SK-N-DZ (cell line): ENCODE data around the gene MACF1.
"Not testable (repeated sequence)": the region's sequence is repeated elsewhere in the genome, so short reads cannot be mapped to it uniquely, and the experiment has no call there.

Experiments used
- DNase-seq: peaks from one replicate; pipeline ENCODE4 v3.0.0-alpha.2; 2015; ENCODE audit warnings: low spot score

MACF1 gene

DNA sequence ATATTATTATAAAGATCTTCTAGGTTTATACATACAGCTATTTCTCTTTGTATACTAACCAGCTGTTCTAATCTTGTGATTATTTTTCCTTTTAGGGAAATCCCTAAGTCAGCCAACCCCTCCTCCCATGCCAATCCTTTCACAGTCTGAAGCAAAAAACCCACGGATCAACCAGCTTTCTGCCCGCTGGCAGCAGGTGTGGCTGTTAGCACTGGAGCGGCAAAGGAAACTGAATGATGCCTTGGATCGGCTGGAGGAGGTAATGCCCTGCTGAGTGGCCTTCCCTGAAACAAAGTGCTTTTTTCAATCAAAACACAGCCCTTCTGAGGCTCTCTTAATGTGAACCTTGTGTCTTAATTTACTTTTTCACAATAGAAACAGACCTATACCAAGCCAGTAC lies 254.5 kb downstream of the MACF1 start:
- no peak for DNase-seq

DNA sequence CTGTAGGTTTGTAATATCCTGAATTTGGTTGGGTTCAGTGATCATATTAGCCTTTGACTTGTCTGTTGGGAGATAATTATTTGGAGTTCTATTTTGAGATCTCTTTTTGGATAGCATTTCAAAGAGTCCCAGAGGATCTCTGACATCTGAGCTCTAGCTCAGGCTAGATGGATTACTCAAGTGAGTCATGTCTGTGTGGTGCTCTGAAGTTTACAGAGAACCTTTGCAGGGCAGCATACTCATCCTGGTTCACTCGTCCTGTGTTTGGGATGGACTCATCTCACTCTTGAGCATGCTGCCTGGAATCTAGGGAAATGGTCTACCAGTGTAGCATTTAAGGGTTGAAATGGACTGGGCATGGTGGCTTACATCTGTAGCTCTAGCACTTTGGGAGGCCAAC lies 257.6 kb downstream of the MACF1 start:
- no peak for DNase-seq

DNA sequence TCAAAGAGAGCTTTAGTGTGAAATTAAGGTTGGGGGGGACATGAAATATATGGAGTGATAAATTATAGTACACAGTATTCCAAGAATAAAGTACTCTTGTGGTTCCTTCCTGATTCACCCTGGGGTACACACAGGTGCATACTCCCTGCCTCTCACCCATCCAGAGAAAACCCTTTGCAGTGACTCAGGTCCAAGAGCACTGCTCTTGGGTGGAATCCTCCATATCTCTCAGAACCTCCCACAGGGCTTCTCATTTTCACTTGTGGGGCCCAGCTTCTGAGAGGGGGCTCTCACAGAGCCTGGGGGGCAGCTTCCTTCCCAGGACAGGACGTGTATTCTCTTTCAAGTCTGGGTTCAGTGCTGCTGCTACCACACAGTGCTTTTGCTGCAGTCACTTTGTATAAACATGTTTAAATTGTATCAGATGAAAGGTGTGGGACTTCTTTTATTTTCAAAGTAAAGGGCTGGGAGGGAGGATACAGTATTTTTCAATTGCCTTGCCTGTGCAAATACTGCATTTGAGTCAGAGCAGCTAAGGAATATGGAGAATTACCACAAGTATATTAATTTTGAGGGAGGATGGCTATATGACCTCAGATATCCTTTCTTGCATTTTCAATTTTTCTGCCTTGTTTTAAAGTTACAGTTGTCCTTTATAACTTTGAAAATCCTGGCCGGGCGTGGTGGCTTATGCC lies 262.1 kb downstream of the MACF1 start:
- DNase-seq: no peak

DNA sequence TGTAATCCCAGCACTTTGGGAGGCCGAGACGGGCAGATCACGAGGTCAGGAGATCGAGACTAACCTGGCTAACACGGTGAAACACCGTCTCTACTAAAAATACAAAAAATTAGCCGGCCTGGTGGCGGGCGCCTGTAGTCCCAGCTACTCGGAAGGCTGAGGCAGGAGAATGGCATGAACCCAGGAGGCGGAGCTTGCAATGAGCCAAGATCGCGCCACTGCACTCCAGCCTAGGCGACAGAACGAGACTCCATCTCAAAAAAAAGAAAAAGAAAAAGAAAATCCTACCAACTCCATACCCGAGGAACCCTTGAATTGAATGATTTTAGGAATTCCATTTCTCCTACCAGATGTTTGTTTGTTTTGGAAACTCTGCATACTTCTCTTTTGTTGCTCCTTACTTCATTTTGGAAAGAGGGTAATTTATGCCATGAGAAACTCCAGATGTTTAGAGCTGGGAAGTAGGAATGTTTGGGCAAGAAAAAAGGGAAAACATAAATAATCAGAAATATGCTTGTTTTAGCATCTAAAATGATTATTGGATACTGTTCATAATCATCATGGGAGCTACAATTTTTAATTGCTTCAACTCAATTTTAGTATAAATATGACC lies 262.7 kb downstream of the MACF1 start:
- not testable (repeated sequence) for DNase-seq

DNA sequence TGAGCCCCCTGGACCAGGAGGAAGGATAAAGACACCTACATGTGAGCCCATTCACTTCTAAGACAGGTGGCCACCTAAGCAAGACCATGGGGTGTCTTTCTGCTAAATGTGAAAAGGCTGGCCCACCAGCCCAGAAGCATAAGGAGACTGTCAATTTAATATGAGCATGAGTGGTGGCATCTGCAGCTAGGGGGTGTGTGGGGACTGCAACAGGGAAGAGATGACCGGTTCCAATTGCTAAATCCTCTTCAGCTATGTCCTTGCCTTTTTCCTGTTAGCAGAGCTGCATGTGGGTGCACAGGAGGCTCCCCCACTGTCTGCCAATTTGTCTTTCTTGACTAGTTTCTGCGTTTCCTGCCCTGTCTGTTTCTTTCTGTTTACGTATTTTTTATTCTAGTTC lies 264.7 kb downstream of the MACF1 start:
- DNase-seq: no peak

DNA sequence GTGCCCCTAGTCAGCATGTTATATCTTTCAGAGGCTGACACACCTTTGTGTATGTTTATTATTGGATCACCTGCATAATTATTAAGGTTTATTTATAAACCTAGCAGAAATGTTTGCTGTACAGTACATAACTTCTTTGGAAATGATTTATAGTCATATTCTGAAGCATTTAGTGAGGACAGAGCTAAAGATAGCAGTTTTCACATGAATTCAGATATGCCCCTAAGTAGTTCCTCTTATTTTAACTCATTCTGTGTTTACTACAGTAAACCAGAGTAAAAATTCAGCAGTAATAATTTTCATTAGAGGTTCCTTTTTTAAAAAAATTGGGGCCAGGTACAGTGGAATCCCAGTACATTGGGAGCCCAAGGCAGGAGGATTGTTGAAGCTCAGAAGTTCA lies 265.5 kb downstream of the MACF1 start:
- DNase-seq: no peak

DNA sequence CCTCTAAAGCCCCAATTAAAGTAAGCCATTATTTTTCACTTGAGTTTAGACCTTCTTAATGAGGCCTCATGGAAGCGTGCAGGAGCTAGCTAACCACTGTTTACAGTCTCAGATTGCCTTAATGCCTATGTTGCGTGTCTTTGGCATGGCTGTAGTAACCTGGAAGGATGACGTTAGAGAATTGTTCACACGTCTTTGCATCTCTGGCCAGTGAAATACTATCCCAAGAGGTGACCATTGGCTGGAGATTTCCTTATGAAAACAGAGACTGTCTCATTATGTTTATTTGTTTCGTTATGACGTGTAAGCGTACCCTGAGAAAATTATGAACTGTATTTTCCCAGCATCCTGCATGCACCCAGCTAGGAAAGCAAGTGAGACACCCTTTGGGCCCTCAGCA lies 268.3 kb downstream of the MACF1 start:
- DNase-seq: no peak

DNA sequence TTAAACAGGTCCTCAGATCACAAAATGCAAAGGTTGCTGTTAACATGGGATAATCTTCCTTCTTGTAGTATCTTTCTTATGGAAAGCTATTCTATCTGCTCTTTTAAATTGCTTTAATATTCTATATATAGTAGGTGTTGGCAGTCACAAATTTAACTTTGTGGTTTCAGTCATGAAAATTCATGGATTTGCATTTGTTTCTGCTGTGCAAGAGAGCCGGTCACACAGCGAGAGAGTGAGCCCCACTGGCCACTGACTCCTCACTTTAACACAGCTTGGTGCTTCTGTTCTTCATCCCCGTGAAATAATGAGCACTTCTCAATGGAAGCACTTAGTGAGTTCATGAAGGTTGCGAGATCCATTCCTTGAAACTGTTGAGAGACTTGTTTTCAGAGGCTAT lies 268.8 kb downstream of the MACF1 start:
- no peak for DNase-seq

DNA sequence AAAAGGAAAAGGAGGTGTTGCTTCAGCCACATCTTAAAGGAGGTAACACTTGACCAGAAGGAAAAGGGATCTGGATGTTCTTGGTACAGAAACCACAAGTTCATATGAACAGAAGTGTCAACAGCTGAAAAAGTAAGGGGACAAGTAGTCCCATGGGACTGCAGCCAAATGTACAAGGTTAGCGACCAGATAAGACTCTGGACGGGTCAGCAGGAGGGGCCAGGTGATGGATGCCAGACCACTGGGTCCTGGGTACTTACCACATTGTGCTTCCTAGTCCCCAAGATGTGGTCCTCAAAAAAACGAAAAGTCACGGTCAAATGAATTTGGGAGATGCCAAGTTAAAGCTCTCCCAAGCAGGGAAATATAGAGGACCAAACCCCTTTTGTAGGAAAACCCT lies 270.3 kb downstream of the MACF1 start:
- no peak for DNase-seq

DNA sequence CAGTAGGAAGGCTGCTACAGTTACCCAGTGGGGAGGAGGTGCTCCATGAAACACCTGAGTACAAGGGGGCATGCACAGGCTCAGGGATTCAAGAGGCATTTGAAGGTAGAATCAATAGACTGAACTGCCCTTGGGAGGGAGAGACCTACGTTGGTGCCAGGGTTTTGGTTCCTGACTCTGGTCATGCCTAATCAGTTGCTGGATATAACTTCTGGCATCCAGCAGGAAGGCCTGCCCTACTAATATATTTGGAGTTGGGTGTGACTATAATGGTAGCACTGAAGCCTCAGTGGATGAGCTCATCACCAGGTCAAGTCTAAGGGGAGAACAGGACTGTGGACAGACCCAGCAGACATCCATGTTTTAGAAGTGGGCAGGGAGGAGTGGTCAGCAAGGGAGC lies 271.1 kb downstream of the MACF1 start:
- DNase-seq: not testable (repeated sequence)

DNA sequence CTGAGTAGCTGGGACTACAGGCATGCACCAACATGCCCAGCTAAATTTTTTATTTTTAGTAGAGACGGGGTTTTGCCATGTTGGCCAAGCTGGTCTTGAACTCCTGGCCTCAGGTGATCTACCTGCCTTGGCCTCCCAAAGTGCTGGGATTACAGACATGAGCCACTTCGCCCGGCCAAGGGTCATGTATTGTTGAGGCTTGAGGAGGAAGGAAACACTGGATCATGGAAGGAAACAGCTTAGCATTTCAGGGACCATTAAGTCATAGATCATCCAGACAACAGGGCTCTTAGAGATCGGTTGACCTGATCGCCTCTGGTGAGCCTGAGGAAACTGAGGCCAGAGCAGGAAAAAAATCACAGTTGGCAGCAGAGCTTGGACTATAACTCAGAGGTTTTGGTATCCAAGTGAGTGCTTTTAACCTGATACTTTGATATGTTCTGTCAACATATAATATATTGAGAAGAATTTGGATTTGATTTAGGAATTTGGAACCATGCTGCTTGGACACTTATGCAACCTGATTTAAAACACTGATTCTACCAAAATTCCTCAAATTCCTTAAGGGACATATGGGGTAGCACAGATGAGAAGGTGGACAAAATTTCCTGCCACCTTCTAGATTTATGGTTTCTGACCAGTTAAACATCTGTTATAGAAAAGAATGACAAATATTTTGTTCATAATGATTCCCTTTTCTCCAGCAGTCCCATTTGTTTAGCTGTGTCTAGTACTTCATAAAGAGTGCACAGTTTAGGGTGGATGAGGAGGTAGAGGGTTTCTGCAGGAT lies 273.8 kb downstream of the MACF1 start:
- no peak for DNase-seq

DNA sequence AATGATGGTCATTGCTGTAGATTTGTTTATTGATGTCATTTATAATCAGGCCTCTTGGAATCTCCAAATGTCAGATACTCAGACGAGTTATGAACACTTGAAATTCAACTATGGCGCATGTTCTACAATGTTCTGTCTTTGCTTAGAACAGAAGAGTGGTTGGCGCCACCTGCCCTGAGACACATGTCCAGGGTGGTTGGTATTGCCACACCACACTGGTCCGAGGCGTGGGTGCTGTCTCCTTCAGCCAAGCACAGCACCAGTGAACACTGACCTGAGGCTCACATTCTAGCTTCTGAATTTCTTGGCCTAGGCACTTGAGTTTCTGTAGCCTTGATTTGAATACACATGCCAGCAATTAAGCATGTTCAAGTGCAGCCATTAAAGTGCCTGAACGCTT lies 276.8 kb downstream of the MACF1 start:
- DNase-seq: no peak

DNA sequence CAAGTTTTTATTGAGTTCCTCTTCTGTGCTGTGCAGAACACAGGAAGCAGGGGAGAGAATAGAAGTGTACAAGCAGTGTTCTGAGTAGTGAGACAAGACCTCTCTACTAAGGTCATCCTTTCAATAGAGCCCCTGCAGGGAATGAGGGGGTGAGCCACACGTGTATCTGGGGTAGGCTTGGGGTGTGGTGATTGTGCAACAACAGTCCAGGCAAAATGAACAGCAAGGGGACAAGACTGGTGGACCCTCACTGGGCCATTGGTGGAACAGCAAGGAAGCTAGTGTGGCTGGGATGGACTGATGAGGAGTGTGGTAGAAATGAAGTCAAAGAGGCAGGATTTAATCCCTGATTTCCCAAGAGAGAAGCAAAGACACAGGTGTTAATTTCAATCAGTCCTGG lies 278.8 kb downstream of the MACF1 start:
- no peak for DNase-seq

DNA sequence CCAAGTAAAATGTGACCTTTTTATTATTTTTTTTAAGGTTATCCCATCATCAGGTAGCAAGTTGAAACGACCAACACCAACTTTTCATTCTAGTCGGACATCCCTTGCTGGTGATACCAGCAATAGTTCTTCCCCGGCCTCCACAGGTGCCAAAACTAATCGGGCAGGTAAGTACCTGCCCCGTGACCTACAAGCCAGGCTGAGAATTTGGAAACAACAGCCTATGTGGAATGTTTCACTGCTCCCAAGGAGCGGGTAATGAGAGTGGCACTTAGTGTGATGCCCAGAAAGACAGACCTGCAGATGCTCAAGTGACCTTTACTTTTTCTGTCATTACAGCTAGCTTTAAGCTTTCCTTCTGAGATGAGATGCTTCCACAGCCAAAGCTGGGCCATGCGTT lies 280.1 kb downstream of the MACF1 start:
- DNase-seq: no peak

DNA sequence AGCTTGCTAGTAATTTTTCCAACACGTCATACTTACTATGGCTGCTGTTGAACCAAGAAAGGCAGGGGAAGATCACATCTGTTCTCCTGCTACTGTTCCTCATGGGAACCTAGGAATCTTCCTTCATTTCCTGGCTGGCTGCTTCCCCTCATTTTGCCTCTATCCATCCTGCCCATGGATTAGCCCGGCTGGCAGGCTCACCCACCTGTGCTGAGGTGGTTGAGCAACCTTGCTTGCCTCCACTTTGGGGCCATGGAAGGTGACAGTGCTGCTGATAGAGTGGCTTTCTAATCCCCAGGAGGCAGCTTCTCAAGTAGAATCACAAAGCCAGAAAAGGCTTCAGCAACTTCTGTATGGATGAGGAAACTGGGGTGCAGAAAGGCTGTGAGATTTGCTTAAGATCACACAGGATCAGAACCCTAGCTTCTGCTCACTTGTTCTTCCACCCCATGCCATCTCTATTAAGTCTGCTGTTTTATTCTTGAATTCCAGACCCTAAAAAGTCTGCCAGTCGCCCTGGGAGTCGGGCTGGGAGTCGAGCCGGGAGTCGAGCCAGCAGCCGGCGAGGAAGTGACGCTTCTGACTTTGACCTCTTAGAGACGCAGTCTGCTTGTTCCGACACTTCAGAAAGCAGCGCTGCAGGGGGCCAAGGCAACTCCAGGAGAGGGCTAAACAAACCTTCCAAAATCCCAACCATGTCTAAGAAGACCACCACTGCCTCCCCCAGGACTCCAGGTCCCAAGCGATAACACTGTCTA lies 280.7 kb downstream of the MACF1 start:
- no peak for DNase-seq

DNA sequence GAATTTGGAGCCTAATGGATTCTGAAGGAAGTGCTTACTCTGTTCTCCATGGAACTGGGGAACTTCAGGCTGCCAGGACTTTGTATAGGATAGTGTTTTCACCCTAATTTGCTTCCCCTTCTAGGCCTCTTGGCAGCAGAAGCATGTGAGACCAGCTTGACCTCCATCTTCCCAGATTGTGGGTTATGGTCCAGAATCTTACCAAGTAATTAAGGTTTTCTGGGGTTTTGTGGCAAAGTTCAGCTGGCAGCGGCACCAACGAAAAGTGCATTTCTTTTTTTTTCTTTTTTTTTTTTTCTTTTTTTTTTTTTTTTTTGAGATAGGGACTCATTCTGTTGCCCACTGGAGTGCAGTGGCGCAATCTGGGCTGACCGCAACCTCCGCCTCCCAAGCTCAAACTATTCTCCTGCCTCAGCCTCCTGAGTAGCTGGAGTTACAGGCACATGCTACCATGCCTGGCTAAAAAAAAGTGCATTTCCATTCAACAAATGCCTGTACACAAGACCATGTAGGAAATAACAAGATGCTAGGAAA lies 283.6 kb downstream of the MACF1 start:
- DNase-seq: no peak

DNA sequence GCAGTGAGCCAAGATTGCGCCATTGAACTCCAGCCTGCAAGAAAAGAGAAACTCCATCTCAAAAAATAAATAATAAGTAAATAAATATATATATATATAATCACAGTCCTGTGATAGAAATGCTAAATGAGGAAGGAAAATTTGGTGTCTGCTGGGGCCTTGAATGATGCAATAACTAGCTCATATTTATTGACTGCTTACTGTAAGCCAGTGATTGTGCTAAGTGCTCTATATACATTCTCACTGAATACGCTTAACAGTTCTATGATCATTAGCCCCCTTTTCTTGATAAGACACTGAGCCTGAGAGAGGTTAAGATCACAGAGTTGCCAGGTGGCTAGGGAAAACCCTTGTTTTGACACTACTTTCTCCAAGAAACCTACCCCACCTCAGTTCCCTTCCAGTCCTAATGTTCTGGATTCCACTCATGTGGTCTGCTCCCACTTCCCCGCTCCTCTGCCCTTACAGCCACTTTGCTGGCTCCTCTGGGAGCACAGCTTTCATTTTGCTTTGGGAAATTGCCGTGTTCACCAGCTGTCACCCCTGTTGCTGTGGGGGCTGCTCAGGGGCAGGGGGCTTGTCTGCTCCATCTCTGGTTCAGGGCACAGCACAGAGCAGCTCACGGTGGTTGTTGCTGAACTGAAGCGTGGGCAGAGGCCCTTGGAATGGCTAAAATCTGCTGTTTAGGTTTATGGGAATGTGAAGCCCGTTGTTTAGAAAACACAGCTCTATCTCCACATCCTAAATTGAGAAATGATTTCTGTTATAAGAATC lies 284.5 kb downstream of the MACF1 start:
- no peak for DNase-seq

DNA sequence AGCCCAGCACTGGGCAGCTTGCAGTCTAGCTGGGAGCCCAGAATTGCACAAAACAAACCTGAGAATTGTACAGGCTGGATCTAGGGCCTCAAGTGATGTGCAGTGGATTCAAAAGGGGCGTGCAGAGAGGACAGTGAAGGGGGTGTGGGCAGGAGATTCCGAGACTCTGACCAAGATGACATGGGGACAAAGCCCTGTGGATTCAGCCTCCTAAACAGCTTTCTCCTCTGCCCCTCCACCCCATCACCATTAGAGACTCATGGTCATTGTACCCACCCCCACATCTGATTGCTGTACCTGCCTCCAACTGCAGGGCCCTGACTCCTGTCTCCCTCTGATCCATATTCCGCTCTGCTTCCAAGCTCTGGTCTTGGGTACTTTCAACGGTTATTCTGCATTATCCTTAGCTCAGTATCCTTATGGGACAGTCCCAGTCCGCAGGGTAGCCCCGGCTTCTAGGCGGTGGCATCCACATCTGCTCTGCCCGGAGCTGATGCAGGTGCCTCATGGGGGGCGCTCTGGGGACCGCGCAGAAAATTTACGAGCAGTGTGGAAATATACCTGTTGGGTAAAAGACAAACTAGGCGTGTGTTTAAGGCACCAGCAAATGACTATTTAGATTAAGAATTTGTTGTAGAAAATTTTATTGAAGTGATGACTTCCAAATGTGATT lies 285.2 kb downstream of the MACF1 start:
- DNase-seq: no peak

DNA sequence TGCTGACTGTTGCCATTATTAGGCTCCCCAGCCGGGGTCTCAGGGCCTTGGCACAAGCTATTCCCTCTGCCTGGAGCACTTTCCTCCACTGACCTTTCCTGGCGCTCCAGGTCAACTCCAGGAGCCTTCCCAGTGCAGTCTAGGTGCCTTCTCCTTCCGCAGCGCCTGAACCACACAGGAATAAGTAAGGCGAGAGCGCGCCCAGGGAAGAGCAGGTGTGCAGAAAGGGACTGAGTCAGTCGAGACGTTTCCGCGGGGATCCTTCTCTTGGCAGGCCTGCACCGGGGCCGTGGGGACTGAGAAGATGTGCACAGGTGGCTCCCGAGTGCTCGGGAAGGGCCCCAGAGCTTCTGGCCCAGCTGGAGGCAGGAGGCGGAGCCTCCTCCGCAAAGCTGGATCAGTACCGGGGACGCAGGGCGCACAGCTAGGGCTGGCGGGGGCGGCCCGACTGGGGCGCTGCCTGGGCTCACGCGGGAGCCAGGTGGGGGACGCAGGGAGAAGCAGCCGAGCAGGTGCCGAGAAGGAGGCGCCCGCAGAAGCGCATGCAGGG lies 286.2 kb downstream of the MACF1 start:
- no peak for DNase-seq
